Neuronal stem cell (in vitro differentiated cells): ENCODE data around the gene PRELID3B.

Experiments
- DNase-seq: peaks from one replicate; pipeline ENCODE4 v3.0.0-alpha.2; 2013; ENCODE audit warnings: low spot score
- H2AFZ ChIP-seq: one replicate; pipeline ENCODE4 v1.6.1; 2013; ENCODE audit warnings: mild to moderate bottlenecking, low read length, inconsistent platforms
- H2AK5ac ChIP-seq: 2 replicates; pipeline ENCODE4 v1.6.1; 2013; ENCODE audit warnings: low read depth, mild to moderate bottlenecking, inconsistent platforms, low read length, moderate library complexity, mixed read lengths
- H2BK120ac ChIP-seq: 2 replicates; pipeline ENCODE4 v1.6.1; 2013; ENCODE audit warnings: low read depth, mild to moderate bottlenecking, inconsistent platforms, low read length, moderate library complexity, mixed read lengths
- H2BK12ac ChIP-seq: one replicate; pipeline ENCODE4 v1.6.1; 2013; ENCODE audit warnings: low read length, inconsistent platforms
- H2BK15ac ChIP-seq: 2 replicates; pipeline ENCODE4 v1.6.1; 2013; ENCODE audit warnings: mild to moderate bottlenecking, low read length, inconsistent platforms, mixed read lengths
- H2BK5ac ChIP-seq: one replicate; pipeline ENCODE4 v1.6.1; 2013; ENCODE audit warnings: inconsistent platforms, mild to moderate bottlenecking, low read length, moderate library complexity
- H3K14ac ChIP-seq: one replicate; pipeline ENCODE4 v1.6.1; 2013; ENCODE audit warnings: low read length, inconsistent platforms
- H3K18ac ChIP-seq: 2 replicates; pipeline ENCODE4 v1.6.1; 2013; ENCODE audit warnings: low read length, inconsistent platforms
- H3K23ac ChIP-seq: 2 replicates; pipeline ENCODE4 v1.6.1; 2013; ENCODE audit warnings: low read depth, mild to moderate bottlenecking, mixed read lengths, low read length, inconsistent platforms; ENCODE audit not compliant: poor library complexity
- H3K27ac ChIP-seq: replicated peaks from 3 replicates; pipeline ENCODE4 v1.5.1; 2013; ENCODE audit warnings: low read length, inconsistent platforms
- H3K27me3 ChIP-seq, 3 experiments: 2 replicates each; pipeline ENCODE4 v1.6.1; 2013; ENCODE audit warnings: low read length in 3 of 3, mild to moderate bottlenecking in 2 of 3, inconsistent platforms in 1 of 3, low read depth in 1 of 3, mixed read lengths in 1 of 3, moderate library complexity in 1 of 3; ENCODE audit not compliant: control insufficient read depth in 3 of 3, insufficient read depth in 3 of 3
- H3K36me3 ChIP-seq, 2 donors: replicated peaks in 1 of 2; 2 replicates each; pipeline ENCODE4 v1.6.1; 2013; ENCODE audit warnings: low read length in 2 of 2; ENCODE audit not compliant: control insufficient read depth in 2 of 2, insufficient read depth in 2 of 2
- H3K4ac ChIP-seq: 2 replicates; pipeline ENCODE4 v1.6.1; 2013; ENCODE audit warnings: inconsistent platforms, mild to moderate bottlenecking, low read length, moderate library complexity
- H3K4me1 ChIP-seq, 2 donors: 1 replicate in 1 of 2; 2 replicates in 1 of 2; pipeline ENCODE4 v1.6.1; 2013; ENCODE audit warnings: low read length in 2 of 2, low read depth in 1 of 2; ENCODE audit not compliant: control insufficient read depth in 2 of 2, insufficient read depth in 1 of 2
- H3K4me2 ChIP-seq: one replicate; pipeline ENCODE4 v1.6.1; 2013; ENCODE audit warnings: mild to moderate bottlenecking, low read length, inconsistent platforms; ENCODE audit not compliant: insufficient read depth, poor library complexity, severe bottlenecking
- H3K4me3 ChIP-seq, 2 donors: 2 replicates each; pipeline ENCODE4 v1.5.1; 2013; ENCODE audit warnings: low read length in 2 of 2, mild to moderate bottlenecking in 2 of 2, inconsistent platforms in 1 of 2, moderate library complexity in 1 of 2
- H3K79me1 ChIP-seq: one replicate; pipeline ENCODE4 v1.6.1; 2013; ENCODE audit warnings: low read depth, mild to moderate bottlenecking, inconsistent platforms, low read length, moderate library complexity
- H3K9ac ChIP-seq: one replicate; pipeline ENCODE4 v1.6.1; 2013; ENCODE audit warnings: mild to moderate bottlenecking, low read depth, low read length, inconsistent platforms; ENCODE audit not compliant: poor library complexity
- H3K9me3 ChIP-seq, 2 donors: replicated peaks in 1 of 2; 2 replicates each; pipeline versions ENCODE3 to v1.6.1; 2013; ENCODE audit warnings: low read length in 2 of 2, mild to moderate bottlenecking in 2 of 2, inconsistent platforms in 1 of 2, low read depth in 1 of 2, mixed read lengths in 1 of 2, moderate library complexity in 1 of 2; ENCODE audit not compliant: control insufficient read depth in 2 of 2, insufficient read depth in 1 of 2
- H4K8ac ChIP-seq: one replicate; pipeline ENCODE4 v1.6.1; 2013; ENCODE audit warnings: low read depth, mild to moderate bottlenecking, inconsistent platforms, low read length, moderate library complexity
- H4K91ac ChIP-seq: one replicate; pipeline ENCODE4 v1.6.1; 2013; ENCODE audit warnings: low read length, low read depth, mild to moderate bottlenecking, inconsistent platforms; ENCODE audit not compliant: poor library complexity
- WGBS, 2 donors: extraction: QIAGEN DNeasy Blood & Tissue Kit; methylation state at CpG; one replicate each; pipeline ENCODE4 v1.1.7; 2013; ENCODE audit warnings: missing lambda C conversion rate in 2 of 2, mixed read lengths in 1 of 2; ENCODE audit not compliant: insufficient read length in 2 of 2, insufficient replicate concordance in 1 of 2; ENCODE audit errors: extremely low coverage in 2 of 2; 5-methylcytosine and 5-hydroxymethylcytosine counted together

The PRELID3B gene

GRCh38 chr20:59002388-59002787, 40.2 kb downstream of the PRELID3B start:
- no peak overlapping the region for H4K91ac ChIP-seq
- no peak overlapping the region for H3K4ac ChIP-seq
- no peak overlapping the region for H4K8ac ChIP-seq
- no peaks in the 10 kb centered on the region for H3K27me3 ChIP-seq
- no peak overlapping the region for H3K4me2 ChIP-seq
- H3K36me3 ChIP-seq: peaks cover 4 to 8% of the 10 kb centered on the region in 2 donors
- peak overlapping the region; percentile 64 for H3K18ac ChIP-seq
- no peak overlapping the region for H3K27ac ChIP-seq
- H3K4me1 ChIP-seq: peaks cover 10 to 14% of the 10 kb centered on the region in 2 donors
- H2BK15ac ChIP-seq: no peak overlapping the region
- H2BK120ac ChIP-seq: no peak overlapping the region
- H2AK5ac ChIP-seq: no peak overlapping the region
- no peak for DNase-seq
- H3K9ac ChIP-seq: no peak overlapping the region
- no peak overlapping the region for H3K4me3 ChIP-seq
- H3K23ac ChIP-seq: no peak overlapping the region
- no peaks in the 10 kb centered on the region for H3K9me3 ChIP-seq
- peak overlapping the region; percentile 1 for H2BK5ac ChIP-seq
- WGBS, 2 donors: no CpG with 5 or more reads among the region's 8 CpGs
- H3K79me1 ChIP-seq: peaks cover 5% of the 10 kb centered on the region
- H3K14ac ChIP-seq: no peak overlapping the region
- peak overlapping the region; percentile 79 for H2AFZ ChIP-seq
- H2BK12ac ChIP-seq: no peak overlapping the region

- Histone ChIP-seq H3K4me2 (no peak overlapping the region), H3K9ac (peak overlapping the region; percentile 50), H3K23ac (no peak overlapping the region), H3K14ac (peak overlapping the region; percentile 77), H2BK12ac (peak overlapping the region; percentile 14), H3K18ac (no peak overlapping the region), H2AK5ac (peak overlapping the region; percentile 71), H2BK120ac (no peak overlapping the region), H3K79me1 (peaks cover 5% of the 10 kb centered on the region), H4K91ac (no peak overlapping the region), H3K4me3 (no peak overlapping the region), H3K27ac (no peak overlapping the region), H2BK15ac (no peak overlapping the region), H3K9me3 (no peaks in the 10 kb centered on the region), H3K4ac (no peak overlapping the region), H2AFZ (no peak overlapping the region), H2BK5ac (no peak overlapping the region), H3K36me3 (peaks cover 8% of the 10 kb centered on the region in 2 donors), H4K8ac (no peak overlapping the region), H3K4me1 (peaks cover 10 to 13% of the 10 kb centered on the region in 2 donors), H3K27me3 (no peaks in the 10 kb centered on the region)
- DNase-seq: no peak
- no CpG with 5 or more reads among the region's 27 CpGs for WGBS, 2 donors
These were observed 41.0 kb downstream of the PRELID3B start for GRCh38 chr20:59001449-59002171.

GRCh38 chr20:59001068-59001448, 41.5 kb downstream of the PRELID3B start:
- Histone ChIP-seq H3K4me3 (no peak overlapping the region), H3K36me3 (peaks cover 8 to 13% of the 10 kb centered on the region in 2 donors), H3K27ac (no peak overlapping the region), H2BK120ac (no peak overlapping the region), H3K18ac (no peak overlapping the region), H4K91ac (no peak overlapping the region), H2BK12ac (peak overlapping the region; percentile 14), H3K14ac (peak overlapping the region; percentile 77), H3K4me1 (peaks cover 8 to 10% of the 10 kb centered on the region in 2 donors), H3K4ac (no peak overlapping the region), H3K79me1 (no peaks in the 10 kb centered on the region), H3K27me3 (no peaks in the 10 kb centered on the region), H2AK5ac (peak overlapping the region; percentile 71), H2AFZ (no peak overlapping the region), H2BK15ac (no peak overlapping the region), H2BK5ac (no peak overlapping the region), H3K23ac (no peak overlapping the region), H4K8ac (no peak overlapping the region), H3K9ac (peak overlapping the region; percentile 50), H3K9me3 (no peaks in the 10 kb centered on the region), H3K4me2 (no peak overlapping the region)
- no peak for DNase-seq
- WGBS, 2 donors: no CpG with 5 or more reads among the region's 13 CpGs

DNA sequence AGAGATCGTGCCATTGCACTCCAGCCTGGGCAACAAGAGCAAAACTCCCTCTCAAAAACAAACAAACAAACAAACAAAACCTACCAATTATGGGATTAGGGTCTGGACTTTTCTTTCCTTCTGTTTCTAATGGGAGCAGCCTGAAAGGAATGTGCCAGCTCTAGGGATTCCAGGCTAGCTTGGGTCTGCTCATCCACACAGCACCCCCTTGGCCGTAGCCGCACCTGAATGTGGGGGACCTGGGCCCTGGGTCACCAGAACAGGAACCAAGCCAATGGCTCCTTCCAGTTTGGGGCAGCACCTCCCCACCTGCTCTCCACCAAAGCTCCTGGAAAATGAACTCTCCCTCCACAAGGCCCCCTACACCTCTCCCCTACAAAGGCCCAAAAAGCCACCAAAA, 42.3 kb downstream of the PRELID3B start:
- Histone ChIP-seq H3K4me1 (peaks cover 8 to 10% of the 10 kb centered on the region in 2 donors), H2AK5ac (no peak overlapping the region), H3K4ac (no peak overlapping the region), H2BK120ac (no peak overlapping the region), H3K4me2 (no peak overlapping the region), H3K79me1 (no peaks in the 10 kb centered on the region), H2BK15ac (no peak overlapping the region), H3K36me3 (peaks cover 12 to 21% of the 10 kb centered on the region in 2 donors), H3K4me3 (no peak overlapping the region), H3K18ac (no peak overlapping the region), H3K9ac (no peak overlapping the region), H3K14ac (no peak overlapping the region), H2BK5ac (no peak overlapping the region), H2AFZ (no peak overlapping the region), H3K27me3 (no peaks in the 10 kb centered on the region), H3K23ac (no peak overlapping the region), H4K91ac (no peak overlapping the region), H3K27ac (no peak overlapping the region), H4K8ac (no peak overlapping the region), H3K9me3 (no peaks in the 10 kb centered on the region), H2BK12ac (no peak overlapping the region)
- DNase-seq: no peak
- no CpG with 5 or more reads among the region's 3 CpGs for WGBS, 2 donors
